GM23248 (cell line): ENCODE results near the gene RSAD2.

Source experiments
- EZH2 ChIP-seq: fragments of 200-600 bp; sonication (generic); IDR thresholded peaks from 2 replicates; pipeline ENCODE4 v1.6.1; 2018; ENCODE audit warnings: antibody characterized with exemption, mild to moderate bottlenecking; ENCODE audit not compliant: insufficient read depth, poor library complexity, severe bottlenecking
- EZH2phosphoT487 ChIP-seq: fragments of 200-600 bp; sonication (generic); IDR thresholded peaks from 2 replicates; pipeline ENCODE4 v1.6.1; 2018; ENCODE audit warnings: antibody characterized with exemption, moderate library complexity, mild to moderate bottlenecking, low read depth; ENCODE audit not compliant: insufficient read depth

- TF ChIP-seq EZH2 (no peak), EZH2phosphoT487 (no peak)
Measured at GRCh38 chr2:6864923-6865345, 12.6 kb upstream of the RSAD2 start.
